ENCODE results near the gene TNFRSF1A.

- TF ChIP-seq, protein P1, sequence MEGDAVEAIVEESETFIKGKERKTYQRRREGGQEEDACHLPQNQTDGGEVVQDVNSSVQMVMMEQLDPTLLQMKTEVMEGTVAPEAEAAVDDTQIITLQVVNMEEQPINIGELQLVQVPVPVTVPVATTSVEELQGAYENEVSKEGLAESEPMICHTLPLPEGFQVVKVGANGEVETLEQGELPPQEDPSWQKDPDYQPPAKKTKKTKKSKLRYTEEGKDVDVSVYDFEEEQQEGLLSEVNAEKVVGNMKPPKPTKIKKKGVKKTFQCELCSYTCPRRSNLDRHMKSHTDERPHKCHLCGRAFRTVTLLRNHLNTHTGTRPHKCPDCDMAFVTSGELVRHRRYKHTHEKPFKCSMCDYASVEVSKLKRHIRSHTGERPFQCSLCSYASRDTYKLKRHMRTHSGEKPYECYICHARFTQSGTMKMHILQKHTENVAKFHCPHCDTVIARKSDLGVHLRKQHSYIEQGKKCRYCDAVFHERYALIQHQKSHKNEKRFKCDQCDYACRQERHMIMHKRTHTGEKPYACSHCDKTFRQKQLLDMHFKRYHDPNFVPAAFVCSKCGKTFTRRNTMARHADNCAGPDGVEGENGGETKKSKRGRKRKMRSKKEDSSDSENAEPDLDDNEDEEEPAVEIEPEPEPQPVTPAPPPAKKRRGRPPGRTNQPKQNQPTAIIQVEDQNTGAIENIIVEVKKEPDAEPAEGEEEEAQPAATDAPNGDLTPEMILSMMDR (IDR thresholded peaks at IDR 0.05; ENCODE audit: insufficient read depth, low read length, poor library complexity, severe bottlenecking) = no peak
- TF ChIP-seq EZH2phosphoT487 (conservative IDR thresholded peaks at IDR 0.05; ENCODE audit: low read length) = no peak
Measured at GRCh38 chr12:6279256-6279628, 62.6 kb downstream of the TNFRSF1A start.

All from SU-DHL-6 (cell line).